ENCODE data around the gene AUP1. TPM values are rescaled to one million over a fixed set of nuclear protein-coding genes. Genes with fewer than 3 reads are reported as not detected.

The AUP1 gene
- total and polyA plus RNA-seq, 7 donors: 46.5 to 178 (median 82.0) TPM

GRCh38 chr2:74507926-74508520 lies 21.5 kb downstream of the AUP1 start:
- H3K4me3 ChIP-seq: peak overlapping the region; percentile 60 to 87 (median 76)
- H3K27ac ChIP-seq: peak overlapping the region; percentile 96 to 99 (median 97)
- TF ChIP-seq EP300 (IDR thresholded peaks at IDR 0.05) (no peak), POLR2A (IDR thresholded peaks at IDR 0.05) (no peak), CTCF (IDR thresholded peaks at IDR 0.05) (no peak), POLR2AphosphoS5 (IDR thresholded peaks at IDR 0.05) (no peak)
- no peak for DNase-seq
- intact Hi-C loops (cut with DNase I): loop anchor here (1.0 kb wide), 3 partner anchors 21 to 46 kb away; partner anchors contain the start of genes AUP1, DOK1, HTRA2 and TTC31
- H3K4me1 ChIP-seq: peaks cover 0 to 39% (median 30%) of the 10 kb centered on the region in 4 donors
- no peaks in the 10 kb centered on the region for H3K9me3 ChIP-seq
- peaks cover 6 to 75% (median 34%) of the 10 kb centered on the region in 3 donors for H3K27me3 ChIP-seq
- H3K36me3 ChIP-seq: peaks cover 0 to 20% (median 12%) of the 10 kb centered on the region in 4 donors
- WGBS, 2 donors: 7 to 10% methylated on average over 38 of the region's 38 CpGs

- Histone ChIP-seq H3K27ac (peak within 1 kb of the TSS; percentile 96 to 99 (median 97)), H3K4me3 (peak within 1 kb of the TSS; percentile 60 to 87 (median 76)), H3K9me3 (no peaks in the 10 kb centered on the region), H3K36me3 (peaks cover 0 to 20% (median 12%) of the 10 kb centered on the region in 4 donors), H3K4me1 (peaks cover 0 to 46% (median 37%) of the 10 kb centered on the region in 4 donors), H3K27me3 (peaks cover 6 to 75% (median 34%) of the 10 kb centered on the region in 3 donors)
- intact Hi-C loops (cut with DNase I): loop anchor here (1.0 kb wide), 3 partner anchors 22 to 47 kb away; partner anchors contain the start of genes AUP1, DOK1, HTRA2 and TTC31
- DNase-seq: peak; percentile 99
- WGBS, 2 donors: 0 to 1% methylated on average over 56 of the region's 56 CpGs
- peak; percentile 51 to 85 (median 70) for TF ChIP-seq POLR2AphosphoS5 (IDR thresholded peaks at IDR 0.05)
- TF ChIP-seq CTCF (IDR thresholded peaks at IDR 0.05): peak in 2 of 4 experiments; percentile 12 to 17
- no peak for TF ChIP-seq EP300 (IDR thresholded peaks at IDR 0.05)
- no peak for TF ChIP-seq POLR2A (IDR thresholded peaks at IDR 0.05)
These were observed 22.2 kb downstream of the AUP1 start, which contains the start of gene PCGF1 for GRCh38 chr2:74507145-74507925. TSS of gene PCGF1 (minus strand) at chr2:74507695. CDS start at chr2:74507668, 27 bp downstream.

- H3K4me1 ChIP-seq: peaks cover 0 to 49% (median 40%) of the 10 kb centered on the region in 4 donors
- H3K4me3 ChIP-seq: no peak overlapping the region
- intact Hi-C loops (cut with DNase I): no loop called here
- WGBS, 2 donors: 92 to 96% methylated on average over 14 of the region's 14 CpGs
- TF ChIP-seq CTCF (IDR thresholded peaks at IDR 0.05) (no peak), POLR2A (IDR thresholded peaks at IDR 0.05) (no peak), EP300 (IDR thresholded peaks at IDR 0.05) (no peak), POLR2AphosphoS5 (IDR thresholded peaks at IDR 0.05) (no peak)
- peaks cover 22 to 75% (median 32%) of the 10 kb centered on the region in 3 donors for H3K27me3 ChIP-seq
- H3K36me3 ChIP-seq: peaks cover 0 to 20% (median 12%) of the 10 kb centered on the region in 4 donors
- no peak overlapping the region for H3K27ac ChIP-seq
- no peak for DNase-seq
- no peaks in the 10 kb centered on the region for H3K9me3 ChIP-seq
These were observed 23.9 kb downstream of the AUP1 start for GRCh38 chr2:74505448-74506246.

DNA sequence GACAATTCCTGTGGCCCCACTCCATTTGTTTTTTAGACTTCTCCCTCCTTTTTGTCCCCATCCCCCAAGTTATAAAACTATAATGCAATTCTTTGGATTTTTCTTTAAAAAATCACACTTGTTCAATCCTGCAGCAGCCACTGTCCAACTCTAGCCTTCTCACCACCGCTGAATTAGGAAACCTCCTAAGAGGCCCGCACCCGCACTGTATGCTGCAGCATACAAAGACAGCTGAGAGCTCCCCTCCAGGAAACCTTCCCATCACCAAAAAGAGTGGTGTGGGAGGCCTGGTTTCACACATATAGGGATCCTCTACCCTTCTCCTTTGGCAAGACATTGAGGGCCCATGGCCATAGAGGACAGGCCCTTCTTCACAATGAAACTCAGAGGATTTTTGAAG lies 24.9 kb downstream of the AUP1 start:
- peaks cover 0 to 20% (median 12%) of the 10 kb centered on the region in 4 donors for H3K36me3 ChIP-seq
- peak overlapping the region in 1 of 4 donors; percentile 48 for H3K4me3 ChIP-seq
- 96% methylated on average over 3 of the region's 3 CpGs for WGBS, 2 donors
- H3K9me3 ChIP-seq: no peaks in the 10 kb centered on the region
- peak overlapping the region in 2 of 4 donors; percentile 64 to 75 for H3K27ac ChIP-seq
- no peak for TF ChIP-seq EP300 (IDR thresholded peaks at IDR 0.05)
- no peak for TF ChIP-seq POLR2A (IDR thresholded peaks at IDR 0.05)
- TF ChIP-seq POLR2AphosphoS5 (IDR thresholded peaks at IDR 0.05): no peak
- no peak for TF ChIP-seq CTCF (IDR thresholded peaks at IDR 0.05)
- H3K27me3 ChIP-seq: peaks cover 31 to 75% (median 31%) of the 10 kb centered on the region in 3 donors
- peaks cover 0 to 54% (median 43%) of the 10 kb centered on the region in 4 donors for H3K4me1 ChIP-seq
- intact Hi-C loops (cut with DNase I): no loop called here
- DNase-seq: no peak
